ENCODE results near the gene ZBED4.
A peak's percentile ranks its signal among the peaks of the same experiment; 100 is the strongest.

The ZBED4 gene

GRCh38 chr22:49869086-49869830, 15.6 kb downstream of the ZBED4 start:
- no peak for DNase-seq
- TF ChIP-seq POLR2A (IDR thresholded peaks at IDR 0.05; ENCODE audit: low read length): no peak
- TF ChIP-seq GATA1 (IDR thresholded peaks at IDR 0.05; ENCODE audit: low read depth, low read length): no peak

- DNase-seq: no peak
These were observed 16.4 kb downstream of the ZBED4 start for GRCh38 chr22:49869845-49870712.

GRCh38 chr22:49871482-49871881, 17.8 kb downstream of the ZBED4 start:
- TF ChIP-seq GATA1 (IDR thresholded peaks at IDR 0.05; ENCODE audit: low read depth, low read length) (no peak), POLR2A (IDR thresholded peaks at IDR 0.05; ENCODE audit: low read length) (no peak)
- peak; percentile 49 to 56 for DNase-seq

More at GRCh38 chr22:49869845-49870712, 16.4 kb downstream of the ZBED4 start:
- TF ChIP-seq POLR2A (IDR thresholded peaks at IDR 0.05; ENCODE audit: low read length) (no peak), GATA1 (IDR thresholded peaks at IDR 0.05; ENCODE audit: low read depth, low read length) (no peak)

DNA sequence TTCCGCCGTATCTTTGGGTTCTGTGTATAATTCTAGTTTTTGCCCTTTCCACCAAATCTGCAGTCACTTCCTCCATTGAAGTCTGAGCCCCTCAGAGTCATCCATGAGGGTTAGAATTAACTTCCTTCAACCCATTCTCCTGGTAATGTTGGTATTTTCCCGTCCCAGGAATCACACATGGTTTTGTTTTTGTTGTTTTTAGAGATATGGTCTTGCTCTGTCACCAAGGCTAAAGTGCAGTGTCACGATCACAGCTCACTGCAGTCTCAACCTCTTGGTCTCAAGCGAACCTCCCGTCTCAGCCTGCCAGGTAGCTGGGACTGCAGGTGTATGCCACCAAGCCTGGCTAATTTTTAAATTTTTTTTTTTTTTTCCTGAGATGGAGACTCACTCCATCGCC, 18.7 kb downstream of the ZBED4 start:
- no peak for DNase-seq
- TF ChIP-seq GATA1 (IDR thresholded peaks at IDR 0.05; ENCODE audit: low read depth, low read length) (no peak), POLR2A (IDR thresholded peaks at IDR 0.05; ENCODE audit: low read length) (no peak)

GRCh38 chr22:49873228-49873940, 19.7 kb downstream of the ZBED4 start:
- DNase-seq: no peak
- TF ChIP-seq GATA1 (IDR thresholded peaks at IDR 0.05; ENCODE audit: low read depth, low read length) (no peak), POLR2A (IDR thresholded peaks at IDR 0.05; ENCODE audit: low read length) (no peak)

DNA sequence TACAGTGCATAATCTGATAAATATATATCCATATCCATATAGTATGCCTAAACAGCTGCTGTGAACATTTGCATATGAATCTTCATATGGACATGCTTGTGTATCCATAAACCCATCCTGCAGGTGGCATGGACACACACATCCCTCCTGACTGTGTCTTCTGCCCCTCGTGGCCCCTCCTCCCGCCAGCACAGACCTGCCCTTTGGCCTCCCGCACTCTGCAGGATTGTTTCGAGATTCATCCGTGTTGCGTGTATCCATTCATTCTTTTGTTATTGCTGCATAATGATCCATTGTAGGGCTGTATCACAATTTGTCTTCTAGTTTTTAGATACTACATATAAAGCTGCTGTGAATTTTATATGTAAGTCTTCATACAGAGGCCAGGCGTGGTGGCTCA, 24.0 kb downstream of the ZBED4 start:
- TF ChIP-seq GATA1 (IDR thresholded peaks at IDR 0.05; ENCODE audit: low read depth, low read length) (no peak), POLR2A (IDR thresholded peaks at IDR 0.05; ENCODE audit: low read length) (no peak)
- DNase-seq: no peak

GRCh38 chr22:49878206-49878605, 24.6 kb downstream of the ZBED4 start:
- TF ChIP-seq GATA1 (IDR thresholded peaks at IDR 0.05; ENCODE audit: low read depth, low read length): no peak
- no peak for TF ChIP-seq POLR2A (IDR thresholded peaks at IDR 0.05; ENCODE audit: low read length)
- no peak for DNase-seq

DNA sequence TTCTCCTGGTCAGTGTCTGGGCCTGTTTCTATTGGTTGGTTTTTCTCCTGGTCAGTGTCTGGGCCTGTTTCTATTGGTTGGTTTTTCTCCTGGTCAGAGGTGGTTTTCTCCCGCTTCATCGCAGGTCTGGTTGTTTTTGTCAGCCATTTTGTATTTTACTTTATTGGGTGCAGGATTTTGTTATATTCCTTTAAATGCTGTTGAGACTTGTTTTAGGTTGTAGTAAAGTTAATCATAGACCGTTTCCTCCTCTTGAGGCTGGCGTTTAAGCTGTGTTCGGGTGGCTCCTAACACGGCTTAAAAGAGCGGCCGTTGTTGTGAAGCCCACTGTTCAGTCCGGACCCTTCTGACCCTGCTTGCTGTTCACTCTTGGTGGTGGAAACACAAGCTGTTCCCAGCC, 26.2 kb downstream of the ZBED4 start:
- DNase-seq: no peak
- no peak for TF ChIP-seq GATA1 (IDR thresholded peaks at IDR 0.05; ENCODE audit: low read depth, low read length)
- no peak for TF ChIP-seq POLR2A (IDR thresholded peaks at IDR 0.05; ENCODE audit: low read length)

- no peak for TF ChIP-seq POLR2A (IDR thresholded peaks at IDR 0.05; ENCODE audit: low read length)
- TF ChIP-seq GATA1 (IDR thresholded peaks at IDR 0.05; ENCODE audit: low read depth, low read length): no peak
- DNase-seq: peak in 1 of 2 experiments; percentile 16
These were observed 26.6 kb downstream of the ZBED4 start for GRCh38 chr22:49880281-49880680.

DNA sequence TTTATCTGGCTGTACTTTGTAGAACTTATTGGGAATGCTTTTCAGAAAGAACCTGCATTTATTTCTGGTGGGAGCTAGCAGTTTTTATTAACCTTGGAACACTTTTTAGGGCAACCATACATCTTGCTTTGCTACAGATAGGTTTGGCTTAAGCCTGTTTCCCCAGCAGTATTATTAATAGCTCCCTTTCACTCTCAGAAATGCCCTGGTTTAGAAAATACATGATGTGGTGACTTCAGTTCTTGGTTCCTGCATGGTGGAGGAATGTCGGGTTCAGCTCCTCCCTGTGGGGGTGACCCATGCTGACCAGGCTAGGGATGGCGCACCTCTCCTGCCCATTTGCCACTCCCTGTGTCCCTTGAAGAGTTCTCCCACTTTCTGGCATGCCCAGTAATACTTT, 28.2 kb downstream of the ZBED4 start:
- no peak for DNase-seq
- no peak for TF ChIP-seq GATA1 (IDR thresholded peaks at IDR 0.05; ENCODE audit: low read depth, low read length)
- TF ChIP-seq POLR2A (IDR thresholded peaks at IDR 0.05; ENCODE audit: low read length): no peak

GRCh38 chr22:49882519-49883293, 29.1 kb downstream of the ZBED4 start:
- no peak for DNase-seq
- TF ChIP-seq GATA1 (IDR thresholded peaks at IDR 0.05; ENCODE audit: low read depth, low read length) (no peak), POLR2A (IDR thresholded peaks at IDR 0.05; ENCODE audit: low read length) (no peak)

DNA sequence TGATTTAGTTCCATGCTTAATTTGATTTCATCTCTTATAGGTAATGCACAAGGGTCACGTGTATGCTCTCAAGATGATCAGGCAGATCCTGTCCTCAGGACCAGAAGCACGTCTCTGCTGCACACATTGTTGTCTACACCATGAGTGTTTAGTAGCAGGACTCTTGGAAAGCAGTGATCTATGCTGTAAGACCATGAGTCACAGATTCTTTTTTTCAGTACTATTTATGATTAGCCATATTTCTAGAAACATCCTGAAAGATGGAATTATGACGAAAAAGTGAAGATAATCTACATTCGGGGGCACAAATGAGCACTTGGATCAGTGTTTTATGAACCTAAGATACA, 29.6 kb downstream of the ZBED4 start:
- TF ChIP-seq GATA1 (IDR thresholded peaks at IDR 0.05; ENCODE audit: low read depth, low read length): no peak
- no peak for TF ChIP-seq POLR2A (IDR thresholded peaks at IDR 0.05; ENCODE audit: low read length)
- DNase-seq: no peak

DNA sequence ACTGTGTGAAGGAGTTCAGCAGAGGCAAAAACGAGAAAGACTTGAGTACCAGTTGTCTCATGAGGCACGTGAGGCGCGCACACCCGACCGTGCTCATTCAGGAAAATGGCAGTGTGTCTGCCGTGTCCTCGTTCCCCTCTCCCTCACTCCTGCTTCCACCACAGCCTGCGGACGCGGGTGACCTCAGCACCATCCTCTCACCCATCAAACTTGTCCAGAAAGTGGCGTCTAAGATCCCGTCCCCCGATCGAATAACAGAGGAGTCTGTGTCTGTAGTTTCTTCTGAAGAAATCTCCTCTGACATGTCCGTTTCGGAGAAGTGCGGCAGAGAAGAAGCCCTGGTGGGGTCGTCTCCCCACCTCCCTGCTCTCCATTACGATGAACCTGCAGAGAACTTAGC, 30.4 kb downstream of the ZBED4 start:
- no peak for TF ChIP-seq GATA1 (IDR thresholded peaks at IDR 0.05; ENCODE audit: low read depth, low read length)
- TF ChIP-seq POLR2A (IDR thresholded peaks at IDR 0.05; ENCODE audit: low read length): no peak
- DNase-seq: no peak
